Hypothalamus (tissue), 51 donors: ENCODE data around the gene ASCC3.

Experiments
- DNase-seq, 51 donors: peaks; one replicate each; lab custom pipeline; 2025; lab: John Stamatoyannopoulos, UW

ASCC3 gene

GRCh38 chr6:100514660-100515059 is 366.5 kb downstream of the ASCC3 start:
- DNase-seq, result no peak

GRCh38 chr6:100512203-100512862 is 368.8 kb downstream of the ASCC3 start:
- DNase-seq, result no peak

GRCh38 chr6:100509101-100509500 is 372.0 kb downstream of the ASCC3 start:
- DNase-seq, result no peak

GRCh38 chr6:100506651-100507050 is 374.5 kb downstream of the ASCC3 start:
- no peak for DNase-seq

- DNase-seq, result no peak
Observed at GRCh38 chr6:100504786-100505737, 376.1 kb downstream of the ASCC3 start.

DNA sequence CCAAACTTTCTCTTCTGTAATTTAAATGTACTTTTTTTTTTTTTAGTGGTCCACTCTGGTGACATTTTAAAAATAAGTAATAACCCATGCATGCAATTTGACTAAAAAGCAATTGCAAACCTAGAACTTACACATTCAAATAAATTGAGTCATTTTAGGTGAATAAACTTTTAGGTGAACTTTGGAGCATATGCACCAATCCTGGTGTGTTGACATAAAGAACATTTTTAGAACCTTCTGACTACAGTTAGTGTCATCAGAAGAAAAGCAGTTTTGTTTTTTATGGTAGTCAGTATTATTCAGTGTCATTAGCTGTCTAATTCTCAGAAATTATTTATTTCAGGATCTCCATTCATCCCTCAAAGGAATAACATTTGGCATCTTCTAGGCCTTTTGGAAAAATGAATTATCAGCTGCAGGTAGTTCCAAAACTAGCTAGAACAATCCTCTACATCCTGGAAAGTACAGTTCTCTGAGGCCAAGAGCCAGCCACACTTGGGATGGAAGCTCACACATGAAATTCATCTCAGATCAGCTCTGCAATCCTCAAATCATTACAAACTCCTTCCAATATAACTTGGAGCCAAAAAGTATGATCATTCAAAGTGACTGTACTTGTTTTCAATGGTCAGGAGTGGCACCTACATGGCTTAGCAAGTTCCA is 378.0 kb downstream of the ASCC3 start:
- DNase-seq, result no peak

DNA sequence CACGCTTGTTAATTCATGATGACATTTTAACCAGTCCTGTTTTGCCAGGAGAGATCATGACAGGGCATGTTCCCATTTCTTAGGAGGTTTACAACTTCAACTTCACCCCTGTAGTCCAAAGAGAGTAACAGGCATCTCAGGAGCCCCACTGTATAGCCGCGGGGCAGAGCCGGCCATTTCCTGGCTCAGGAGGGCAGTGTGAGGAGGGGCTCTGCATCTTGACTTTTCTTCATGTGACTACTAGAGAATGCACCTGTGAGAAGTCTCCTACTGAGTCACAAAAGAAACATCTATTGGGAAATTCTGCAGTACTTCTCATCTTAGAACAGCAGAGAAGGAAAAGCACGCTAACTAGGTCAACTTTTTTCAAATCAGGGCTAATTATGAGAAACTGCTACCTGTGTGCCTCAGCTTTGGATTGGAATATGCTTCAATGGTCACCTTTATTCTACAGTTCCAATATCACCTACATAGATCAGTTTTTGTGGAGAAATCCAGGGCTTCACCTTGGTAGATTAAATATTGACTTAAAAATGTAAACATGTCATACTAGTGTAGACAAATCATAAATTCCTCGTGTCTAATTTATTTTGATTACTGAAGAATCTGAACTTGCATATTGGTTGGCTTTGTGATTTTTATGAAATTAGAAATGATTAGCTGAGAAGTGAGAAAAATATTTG is 387.8 kb downstream of the ASCC3 start:
- DNase-seq, result no peak

DNA sequence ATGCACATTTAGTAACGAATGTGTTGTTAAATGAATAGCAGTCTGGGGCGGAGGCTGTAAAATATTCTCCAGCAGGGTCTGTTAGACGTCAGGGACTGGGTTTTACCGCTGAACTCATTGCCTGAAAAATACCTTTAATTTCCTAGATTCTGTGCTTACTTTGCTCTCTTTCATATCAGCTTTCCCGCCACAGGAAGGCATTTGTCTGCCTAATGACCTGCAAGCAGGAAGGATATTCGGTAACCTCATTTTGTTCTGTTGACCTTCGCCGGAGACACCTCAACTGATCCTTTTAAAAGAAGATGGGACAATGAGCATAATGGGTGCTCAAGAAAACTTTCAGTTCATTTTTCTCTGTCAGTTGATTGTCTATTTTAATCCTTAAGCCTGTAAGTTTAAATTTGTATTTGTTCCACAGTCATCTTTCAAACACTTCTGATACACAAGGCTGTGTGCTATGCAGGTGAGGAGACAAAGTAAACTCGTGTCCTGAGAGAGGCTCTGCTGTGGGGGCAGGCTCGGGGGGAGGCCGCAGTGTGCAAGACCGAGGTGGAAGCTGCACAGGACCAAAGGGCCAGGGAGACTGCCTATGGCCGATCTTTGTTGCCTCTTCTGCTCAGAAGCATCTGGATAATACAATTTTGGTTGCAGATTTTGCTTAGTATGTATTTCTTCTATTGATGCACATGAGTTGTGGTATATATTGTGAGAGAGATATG is 389.0 kb downstream of the ASCC3 start:
- no peak for DNase-seq

DNA sequence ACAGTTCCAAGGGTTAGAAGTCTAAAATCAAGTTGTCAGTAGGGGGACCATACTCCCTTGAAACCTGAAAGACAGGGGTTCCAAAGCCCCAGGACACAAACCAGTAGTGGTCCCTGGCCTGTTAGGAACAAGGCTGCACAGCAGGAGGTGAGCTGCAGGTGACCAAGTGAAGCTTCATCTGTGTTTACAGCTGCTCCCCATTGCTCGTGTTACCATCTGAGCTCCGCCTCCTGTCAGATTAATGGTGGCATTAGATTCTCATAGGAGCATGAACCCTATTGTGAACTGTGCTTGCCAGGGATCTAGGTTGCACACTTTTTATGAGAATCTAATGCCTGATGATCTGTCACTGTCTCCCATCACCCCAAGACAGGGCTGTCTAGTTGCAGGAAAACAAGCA is 391.1 kb downstream of the ASCC3 start:
- DNase-seq, result no peak

- DNase-seq, result no peak
Observed at GRCh38 chr6:100488244-100488643, 392.9 kb downstream of the ASCC3 start.

GRCh38 chr6:100487638-100488037 is 393.5 kb downstream of the ASCC3 start:
- DNase-seq, result no peak

DNA sequence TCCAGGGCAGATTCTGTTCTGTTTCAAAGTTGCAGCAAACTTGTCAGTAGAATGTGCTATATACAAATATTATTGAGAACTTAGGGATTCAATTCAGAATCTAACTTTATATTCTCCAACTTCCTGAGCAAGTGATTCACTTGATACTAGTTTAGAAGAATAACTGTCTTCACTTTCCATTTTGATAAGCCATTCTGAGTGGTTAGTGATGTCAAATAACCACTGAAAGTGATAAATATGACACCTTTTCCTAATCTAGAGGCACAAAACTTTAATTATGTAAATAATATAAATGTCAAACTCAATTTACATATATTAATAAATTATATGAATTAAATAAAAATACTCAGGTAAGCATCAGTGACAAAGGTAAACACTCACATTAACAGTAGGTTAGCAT is 395.9 kb downstream of the ASCC3 start:
- no peak for DNase-seq

- DNase-seq, result no peak
Observed at GRCh38 chr6:100484474-100484873, 396.7 kb downstream of the ASCC3 start.

GRCh38 chr6:100482698-100483097 is 398.4 kb downstream of the ASCC3 start:
- DNase-seq, result no peak

DNA sequence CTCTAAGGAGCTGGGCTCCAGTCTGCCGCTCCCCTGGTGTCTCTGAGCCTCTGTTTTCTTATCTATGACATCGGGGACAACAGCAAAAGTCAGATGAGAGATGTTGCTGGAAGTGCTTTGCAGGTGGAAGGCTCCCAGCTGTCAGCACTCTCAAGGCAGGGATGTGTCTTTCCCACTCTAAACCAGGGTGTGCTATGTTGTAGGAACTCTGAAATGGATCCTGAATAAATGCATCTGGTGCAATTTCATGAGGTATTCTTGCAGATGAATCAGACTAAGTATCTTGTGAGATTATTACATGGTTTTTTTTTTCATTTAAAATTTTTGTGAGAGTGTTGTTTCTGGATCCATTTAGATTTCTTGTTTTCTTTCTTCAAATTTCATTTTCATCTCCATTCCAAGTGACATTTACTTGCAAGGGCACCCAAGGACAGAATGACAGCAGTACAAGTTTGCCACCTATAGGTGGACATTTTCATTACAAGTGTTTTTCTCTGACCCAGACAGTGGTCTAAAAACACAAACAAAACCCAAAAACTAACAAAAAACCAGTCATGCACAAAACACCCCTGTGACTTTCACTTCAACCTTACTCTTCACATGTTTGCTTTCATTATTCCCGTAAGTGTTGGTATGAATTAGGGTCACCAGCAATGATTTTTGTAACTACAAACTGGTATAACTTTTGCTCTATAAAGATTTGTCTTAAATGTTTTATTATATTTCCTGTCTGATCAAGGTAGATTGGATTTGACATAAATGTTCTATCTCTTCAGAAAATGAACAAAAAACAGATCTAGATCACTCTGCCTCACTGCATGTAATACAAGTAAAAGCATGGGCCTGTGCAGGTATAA is 401.7 kb downstream of the ASCC3 start:
- DNase-seq, result peak in 1 of 51 donors; percentile 36

GRCh38 chr6:100475554-100476320 is 405.4 kb downstream of the ASCC3 start:
- no peak for DNase-seq

DNA sequence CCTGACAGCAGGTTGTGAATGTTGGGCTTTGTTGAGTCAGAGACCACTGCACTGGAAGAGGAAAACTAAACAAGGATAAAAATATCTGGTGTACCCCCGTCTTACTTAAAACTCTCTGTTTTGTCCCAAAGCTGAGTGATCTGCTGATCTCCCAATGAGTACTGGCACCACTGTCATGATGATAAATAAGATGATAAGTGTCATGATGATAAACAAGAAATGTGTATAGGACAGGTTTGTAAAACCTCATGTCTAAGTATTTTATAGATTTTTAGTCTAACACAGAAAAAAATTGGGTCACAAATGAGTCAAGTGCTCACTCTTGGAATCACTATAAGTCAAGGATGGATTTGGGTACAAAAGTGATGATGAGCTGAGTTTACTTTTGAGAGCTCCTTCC is 407.9 kb downstream of the ASCC3 start:
- DNase-seq, result no peak

- no peak for DNase-seq
Observed at GRCh38 chr6:100472674-100473073, 408.5 kb downstream of the ASCC3 start.
